Stimulated activated CD4-positive, alpha-beta T cell treated with anti-CD3 and anti-CD28 coated beads, Interleukin-1b, Interleukin-23, amount 100 ng/mL, for 24 hours (primary cell): ENCODE measurements around the gene FGF18.
"Not testable (repeated sequence)": the region's sequence is repeated elsewhere in the genome, so short reads cannot be mapped to it uniquely, and the experiment has no call there.

Experiments
- DNase-seq, 4 experiments: peaks; one replicate each; pipeline ENCODE4 v3.0.0-alpha.2; 2020; ENCODE audit warnings: low read depth in 4 of 4, low spot score in 1 of 4

The FGF18 gene, protein sequence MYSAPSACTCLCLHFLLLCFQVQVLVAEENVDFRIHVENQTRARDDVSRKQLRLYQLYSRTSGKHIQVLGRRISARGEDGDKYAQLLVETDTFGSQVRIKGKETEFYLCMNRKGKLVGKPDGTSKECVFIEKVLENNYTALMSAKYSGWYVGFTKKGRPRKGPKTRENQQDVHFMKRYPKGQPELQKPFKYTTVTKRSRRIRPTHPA

DNA sequence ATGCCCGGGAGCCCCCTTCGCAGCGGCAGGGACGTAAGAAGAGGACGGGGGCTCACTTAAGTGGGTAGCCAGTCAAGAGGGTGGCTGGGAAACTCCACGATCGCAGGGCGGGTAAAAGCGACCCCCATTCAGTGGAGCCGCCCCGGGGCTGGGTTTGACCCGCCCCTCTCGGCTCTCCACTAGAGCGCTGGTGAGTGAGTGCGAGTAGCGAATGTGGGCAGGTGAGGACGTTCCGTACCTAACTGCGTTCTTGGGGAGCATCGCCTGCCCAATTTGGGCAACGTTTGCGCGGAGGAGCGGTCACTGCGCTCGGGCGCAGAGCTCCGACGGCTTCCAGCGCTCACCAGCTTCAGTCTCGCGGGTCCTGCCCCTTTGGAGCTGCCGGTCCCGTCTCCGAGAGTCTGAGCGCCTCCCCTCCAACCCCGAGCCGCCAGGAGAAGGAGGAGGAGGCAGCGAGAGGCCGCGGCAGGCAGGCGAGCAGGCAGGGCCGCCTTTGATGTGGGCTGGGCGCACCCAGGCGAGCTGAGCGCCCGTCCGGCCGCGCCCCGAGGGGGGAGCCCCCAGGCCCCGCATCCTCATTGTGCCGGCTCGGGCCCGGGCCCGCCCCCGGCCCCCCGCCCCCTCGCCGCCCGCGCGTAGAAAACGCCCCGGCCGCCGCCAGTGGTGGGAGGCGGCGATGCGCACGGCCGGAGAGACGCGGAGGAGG lies at the start of gene FGF18:
Gene FGF18, plus strand, starts transcription at position 666 of the 706 bp plus-strand sequence. CDS start 553 bp downstream, outside the sequence.
- peak in 1 of 4 experiments; percentile 32 for DNase-seq

GRCh38 chr5:171369898-171370297 lies 49.5 kb upstream of the FGF18 start:
- DNase-seq, result no peak

DNA sequence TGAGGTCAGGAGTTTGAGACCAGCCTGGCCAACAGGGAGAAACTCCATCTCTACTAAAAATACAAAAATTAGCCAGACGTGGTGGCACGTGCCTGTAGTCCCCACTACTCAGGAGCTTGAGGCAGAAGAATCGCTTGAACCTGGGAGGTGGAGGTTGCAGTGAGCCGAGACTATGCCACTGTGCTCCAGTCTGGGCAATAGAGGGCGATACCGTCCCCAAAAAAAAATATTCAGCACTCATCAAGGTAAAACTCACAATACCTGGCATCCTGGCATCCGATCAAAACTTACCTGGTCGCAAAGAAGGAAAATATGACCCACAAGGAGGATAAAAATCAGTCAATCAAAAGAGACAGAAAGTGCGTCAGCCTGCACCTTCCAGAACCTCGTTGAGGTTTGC lies 48.6 kb upstream of the FGF18 start:
- not testable (repeated sequence) for DNase-seq

GRCh38 chr5:171371326-171371725 lies 48.1 kb upstream of the FGF18 start:
- DNase-seq, result no peak

- no peak for DNase-seq
Measured at GRCh38 chr5:171379961-171380360, 39.5 kb upstream of the FGF18 start.

- not testable (repeated sequence) for DNase-seq
Measured at GRCh38 chr5:171384416-171384815, 35.0 kb upstream of the FGF18 start.

DNA sequence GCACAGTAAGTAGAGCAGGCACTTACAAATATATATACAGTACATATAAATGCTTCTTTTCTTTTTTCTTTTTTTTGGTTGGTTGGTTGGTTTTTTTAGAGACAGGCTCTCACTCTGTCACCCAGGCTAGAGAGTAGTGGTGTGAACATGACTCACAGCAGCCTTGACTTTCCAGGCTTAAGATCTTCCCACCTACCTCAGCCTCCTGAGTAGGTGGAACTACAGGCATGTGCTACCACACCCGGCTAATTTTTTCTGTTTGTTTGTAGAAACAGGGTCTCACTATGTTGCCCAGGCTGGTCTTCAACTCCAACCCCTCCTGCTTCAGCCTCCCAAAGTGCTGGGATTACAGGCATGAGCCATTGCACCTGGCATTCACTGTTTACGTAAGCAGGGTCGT lies 34.4 kb upstream of the FGF18 start:
- not testable (repeated sequence) for DNase-seq

GRCh38 chr5:171386006-171386671 lies 33.3 kb upstream of the FGF18 start:
- DNase-seq, result no peak

DNA sequence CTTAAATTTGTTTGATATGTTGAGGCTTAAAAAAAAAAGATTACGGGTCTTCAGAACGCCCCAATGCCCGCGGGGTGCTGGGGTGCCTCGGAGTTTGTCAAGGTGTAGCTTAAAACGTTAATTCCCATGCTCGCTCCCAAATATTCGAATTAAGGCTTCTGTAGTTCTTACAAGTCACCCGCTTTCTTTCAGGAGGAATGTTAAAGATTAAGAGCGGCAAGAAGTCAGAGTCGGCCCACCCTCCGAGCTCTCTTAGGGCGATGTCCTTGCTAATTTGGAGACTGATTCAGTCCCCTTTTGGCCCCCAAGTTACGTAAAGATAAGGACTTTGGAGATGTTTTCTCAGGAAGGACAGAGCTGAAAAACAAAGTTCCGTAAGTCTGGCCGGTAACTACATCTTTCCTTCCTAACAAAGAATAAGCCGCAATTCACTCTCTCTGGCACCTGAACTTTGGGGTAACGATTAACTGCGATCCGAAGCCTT lies 32.5 kb upstream of the FGF18 start:
- no peak for DNase-seq

DNA sequence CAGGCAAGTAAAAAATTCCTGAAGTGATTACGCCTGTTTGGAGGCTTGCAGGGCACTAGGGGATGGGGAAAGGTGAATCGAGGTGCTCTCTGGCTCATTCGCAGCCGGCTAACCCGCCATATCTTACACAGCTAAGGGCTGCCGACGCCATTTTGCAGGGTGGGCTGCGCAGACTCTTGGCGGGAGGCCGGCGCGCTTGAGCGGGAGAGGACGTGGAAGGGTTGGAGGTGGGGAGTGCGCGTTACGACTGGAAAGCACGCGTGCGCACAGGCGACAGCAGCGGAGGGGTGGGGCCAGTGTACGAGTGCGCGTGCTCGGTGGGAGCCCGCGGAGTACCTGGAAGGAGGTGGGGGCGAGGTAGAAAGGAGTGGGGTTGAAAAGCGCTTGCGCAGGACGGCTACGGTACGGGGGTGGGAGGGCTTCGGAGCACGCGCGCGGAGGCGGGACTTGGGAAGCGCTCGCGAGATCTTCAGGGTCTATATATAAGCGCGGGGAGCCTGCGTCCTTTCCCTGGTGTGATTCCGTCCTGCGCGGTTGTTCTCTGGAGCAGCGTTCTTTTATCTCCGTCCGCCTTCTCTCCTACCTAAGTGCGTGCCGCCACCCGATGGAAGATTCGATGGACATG lies 32.0 kb upstream of the FGF18 start, which contains the start of gene NPM1:
Gene NPM1, plus strand, starts transcription at position 505 of the 625 bp plus-strand sequence. Its CDS starts 100 bp downstream, at position 605.
- peak; percentile 85 to 97 (median 94) for DNase-seq

- DNase-seq, result peak; percentile 71 to 79 (median 77)
Measured at GRCh38 chr5:171387970-171388815, 31.3 kb upstream of the FGF18 start.

DNA sequence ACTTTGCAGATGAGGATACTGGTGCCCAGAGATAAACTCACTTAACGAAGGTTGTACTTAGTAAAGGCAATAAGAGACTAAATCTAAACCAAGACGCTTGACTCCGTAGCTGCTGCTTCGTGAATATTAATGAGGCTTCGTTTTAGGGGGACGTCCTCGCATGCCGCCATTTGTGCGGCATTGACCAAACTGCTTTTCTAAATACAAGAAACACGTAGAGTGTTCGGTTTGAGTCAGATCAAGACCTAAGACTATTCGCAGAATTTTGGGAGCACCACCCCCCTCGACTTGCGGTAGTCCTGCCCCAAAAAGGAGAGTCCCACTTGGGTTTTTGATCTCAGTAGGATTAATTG lies 30.7 kb upstream of the FGF18 start:
- peak in 2 of 4 experiments; percentile 18 to 36 for DNase-seq

GRCh38 chr5:171390883-171391677 lies 28.4 kb upstream of the FGF18 start:
- no peak for DNase-seq

DNA sequence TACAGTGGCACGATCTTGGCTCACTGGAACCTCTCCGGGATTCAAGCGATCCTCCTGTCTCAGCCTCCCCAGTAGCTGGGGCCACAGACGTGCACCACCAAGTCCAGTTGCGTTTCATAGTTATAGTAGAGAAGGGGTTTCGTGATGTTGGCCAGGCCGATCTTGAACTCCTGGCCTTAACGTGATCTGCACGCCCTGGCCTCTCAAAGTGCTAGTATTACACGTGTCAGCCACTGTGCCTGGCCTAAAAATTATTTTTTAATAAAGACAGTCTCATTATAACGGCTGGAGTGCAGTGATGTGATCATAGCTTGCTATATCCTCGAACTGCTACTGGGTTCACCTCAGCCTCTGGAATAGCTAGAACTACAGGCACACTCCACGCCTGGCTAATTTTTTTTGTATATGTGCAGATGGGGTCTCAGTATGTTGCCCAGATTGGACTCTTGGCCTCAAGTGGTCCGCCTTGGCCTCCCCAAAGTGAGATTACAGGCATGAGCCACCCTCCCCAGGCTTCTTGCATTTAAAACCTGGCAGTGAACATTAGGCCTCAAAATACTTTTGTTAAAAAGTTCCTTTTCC lies 27.4 kb upstream of the FGF18 start:
- no peak for DNase-seq

DNA sequence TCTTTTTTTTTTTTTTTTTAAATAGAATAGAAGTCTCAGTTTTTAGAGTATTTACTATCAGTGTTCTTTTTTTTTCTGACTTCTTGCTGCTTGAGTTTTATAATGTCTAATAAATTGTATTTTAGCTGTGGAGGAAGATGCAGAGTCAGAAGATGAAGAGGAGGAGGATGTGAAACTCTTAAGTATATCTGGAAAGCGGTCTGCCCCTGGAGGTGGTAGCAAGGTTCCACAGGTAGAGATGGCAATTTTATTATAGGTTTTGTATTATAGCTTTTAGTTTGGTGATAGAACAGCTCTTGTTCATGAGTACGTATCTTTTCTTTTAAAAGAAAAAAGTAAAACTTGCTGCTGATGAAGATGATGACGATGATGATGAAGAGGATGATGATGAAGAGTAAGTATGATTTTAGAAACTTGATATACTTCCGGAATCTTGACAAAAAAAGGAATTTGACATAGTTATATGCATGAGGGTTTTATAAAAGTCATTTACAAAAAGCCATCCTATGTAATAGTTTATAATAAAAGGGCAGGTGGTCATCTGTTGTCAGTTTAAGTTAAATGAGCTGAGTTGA lies 26.8 kb upstream of the FGF18 start:
- DNase-seq, result no peak

DNA sequence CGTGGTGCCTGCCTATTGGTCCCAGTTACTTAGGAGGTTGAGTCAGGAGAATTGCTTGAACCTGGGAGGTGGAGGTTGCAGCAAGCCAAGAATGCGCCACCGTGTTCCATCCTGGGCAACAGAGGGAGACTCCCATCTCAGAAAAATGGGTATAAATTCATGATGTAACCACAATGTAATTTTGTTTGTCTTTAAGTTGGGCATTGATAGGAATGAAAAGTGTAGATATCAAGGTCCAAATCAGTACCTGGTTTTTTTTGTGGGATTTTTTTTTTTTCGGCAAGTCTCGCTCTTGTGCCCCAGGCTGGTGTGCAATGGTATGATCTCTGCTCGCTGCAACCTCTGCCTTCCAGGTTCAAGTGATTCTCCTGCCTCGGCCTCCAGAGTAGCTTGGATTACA lies 24.4 kb upstream of the FGF18 start:
- DNase-seq, result no peak

DNA sequence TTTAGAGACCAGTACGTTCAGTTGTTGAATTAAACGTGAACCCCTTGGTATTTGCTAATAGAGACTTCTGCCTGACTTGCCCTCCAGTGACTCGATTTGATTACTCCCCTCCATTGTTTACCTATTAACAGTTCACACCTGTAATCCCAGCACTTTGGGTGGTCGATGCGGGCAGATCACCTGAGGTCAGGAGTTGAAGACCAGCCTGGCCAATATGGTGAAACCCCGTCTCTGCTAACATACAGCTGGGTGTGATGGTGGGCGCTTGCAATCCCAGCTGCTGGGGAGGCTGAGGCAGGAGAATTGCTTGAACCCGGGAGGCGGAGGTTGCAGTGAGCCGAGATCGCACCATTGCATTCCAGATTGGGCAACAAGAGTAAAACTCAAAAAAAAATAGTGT lies 22.9 kb upstream of the FGF18 start:
- DNase-seq, result not testable (repeated sequence)

DNA sequence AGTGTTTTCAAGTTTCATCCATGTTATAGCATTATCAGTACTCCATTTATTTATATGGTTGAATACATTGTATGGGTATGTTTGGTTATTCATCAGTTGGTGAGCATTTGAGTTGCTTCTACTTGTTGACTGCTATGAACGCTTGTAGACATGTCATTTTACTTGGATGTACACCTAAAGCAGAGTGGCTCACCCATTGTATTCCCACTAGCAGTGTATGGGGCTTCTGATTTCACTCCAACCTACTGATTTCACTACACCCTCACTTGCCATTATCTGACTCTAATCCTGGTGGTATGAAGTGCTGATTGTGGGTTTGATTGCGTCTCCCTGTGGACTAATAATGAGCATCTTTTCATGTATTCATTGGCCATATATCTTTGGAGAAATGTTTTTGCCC lies 22.3 kb upstream of the FGF18 start:
- DNase-seq, result no peak

- DNase-seq, result no peak
Measured at GRCh38 chr5:171397599-171397998, 21.8 kb upstream of the FGF18 start.
